HG02981 (cell line): Measurements from ENCODE around the gene EXOSC2.

Source experiments
- ATAC-seq: cut with Tn5 transposase; IDR thresholded peaks from one replicate; pipeline ENCODE4 v1.9.1; 2021; ENCODE audit warnings: mild to moderate bottlenecking, moderate library complexity; ENCODE audit not compliant: unreplicated experiment

The EXOSC2 gene

DNA sequence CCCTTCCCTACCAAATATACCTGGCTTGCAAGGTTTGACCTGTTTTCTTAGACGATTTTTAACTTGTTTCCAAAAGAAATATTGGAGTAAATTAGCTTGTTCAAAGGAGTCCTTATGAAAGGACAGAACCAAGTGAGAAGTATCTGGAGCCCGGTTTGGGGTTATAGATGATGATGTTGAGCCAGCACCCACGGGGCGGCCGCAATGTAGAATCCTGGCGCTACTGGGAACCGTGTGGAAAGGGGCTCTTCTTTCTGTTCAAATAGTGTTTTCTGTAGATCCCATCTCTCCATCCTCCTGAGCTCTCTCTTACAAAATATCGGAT lies 517 bp upstream of the EXOSC2 start:
- no peak for ATAC-seq

DNA sequence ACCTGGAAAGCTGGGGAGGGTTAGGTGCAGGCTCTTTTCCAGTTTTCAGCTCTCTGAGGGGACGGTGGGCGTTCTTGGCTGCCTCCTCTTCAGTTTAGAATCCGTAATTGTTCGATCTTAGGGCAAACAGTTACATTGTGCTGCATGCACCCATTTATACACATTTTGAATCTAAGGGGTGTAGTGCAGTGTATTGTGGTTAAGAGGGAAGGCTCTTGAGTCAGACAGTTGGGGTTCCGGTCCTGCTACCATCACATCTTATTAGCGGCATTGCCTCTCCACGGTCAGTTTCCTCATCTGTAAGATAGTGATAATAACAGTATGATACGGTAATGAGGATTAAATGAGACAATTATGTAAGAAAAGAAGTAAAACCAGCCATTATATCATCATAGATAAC lies 625 bp downstream of the EXOSC2 start:
- ATAC-seq = no peak

GRCh38 chr9:130696139-130696650 lies 2.6 kb downstream of the EXOSC2 start:
- ATAC-seq = no peak

DNA sequence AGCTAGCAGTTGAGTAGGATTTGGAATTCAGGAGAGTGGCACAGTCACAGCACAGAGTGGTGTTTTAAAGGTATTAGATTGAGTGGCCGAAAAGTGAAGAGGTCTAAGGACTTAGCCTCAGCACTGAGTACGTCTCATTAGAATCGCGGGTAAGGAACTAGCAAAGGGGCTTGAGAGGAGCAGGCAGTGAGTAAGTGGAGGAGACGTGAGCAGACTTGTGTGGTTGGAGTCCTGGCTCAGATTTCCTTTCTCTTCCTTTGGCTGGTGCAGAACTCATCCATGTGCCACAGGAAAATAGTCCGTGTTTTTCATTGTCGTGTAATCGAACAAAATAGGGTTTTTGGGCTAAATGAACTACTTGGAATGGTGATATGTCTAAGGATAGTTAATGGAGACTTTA lies 3.4 kb downstream of the EXOSC2 start:
- ATAC-seq = no peak

DNA sequence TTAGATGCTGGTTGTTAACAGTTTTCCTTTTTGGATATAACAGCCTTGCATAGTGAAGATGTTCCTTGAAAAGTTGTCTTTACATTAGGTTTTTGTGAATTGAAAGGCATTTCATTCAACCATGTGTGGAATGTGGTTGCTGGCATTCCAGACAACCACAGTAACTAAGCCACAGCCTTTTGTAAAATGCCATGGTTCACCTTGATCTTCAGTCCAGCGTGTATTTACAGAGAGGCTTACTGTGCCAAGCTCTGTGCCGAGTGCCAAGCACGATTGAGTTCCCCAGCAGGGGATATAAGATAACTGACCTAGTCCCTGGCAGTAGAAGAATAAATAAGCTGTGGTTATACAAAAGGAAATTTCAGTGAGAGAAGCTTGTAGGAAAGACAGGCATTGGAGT lies 4.9 kb downstream of the EXOSC2 start:
- ATAC-seq = no peak

DNA sequence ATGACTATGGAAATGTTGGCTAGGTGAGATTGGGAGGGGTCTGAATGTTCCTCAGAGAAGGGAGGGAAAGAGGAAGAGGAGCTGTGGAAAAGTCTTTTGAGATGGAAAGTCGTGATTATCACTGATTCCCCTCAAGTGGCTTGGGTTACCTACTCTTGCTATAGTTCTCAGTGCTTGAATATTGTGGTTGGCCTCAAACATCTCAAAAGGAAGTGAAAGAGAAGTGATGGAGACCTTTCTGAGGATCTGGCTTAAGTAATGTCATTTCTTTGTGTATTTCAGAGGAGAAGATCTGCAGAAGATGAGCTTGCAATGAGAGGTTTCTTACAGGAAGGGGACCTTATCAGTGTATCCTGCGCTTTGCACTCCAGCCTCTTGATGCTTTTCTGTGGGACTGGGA lies 5.5 kb downstream of the EXOSC2 start:
- no peak for ATAC-seq

- ATAC-seq = no peak
Measured at GRCh38 chr9:130701059-130702022, 7.8 kb downstream of the EXOSC2 start.

- no peak for ATAC-seq
Measured at GRCh38 chr9:130703501-130703900, 9.9 kb downstream of the EXOSC2 start.

- ATAC-seq = no peak
Measured at GRCh38 chr9:130707225-130707976, 13.8 kb downstream of the EXOSC2 start.

DNA sequence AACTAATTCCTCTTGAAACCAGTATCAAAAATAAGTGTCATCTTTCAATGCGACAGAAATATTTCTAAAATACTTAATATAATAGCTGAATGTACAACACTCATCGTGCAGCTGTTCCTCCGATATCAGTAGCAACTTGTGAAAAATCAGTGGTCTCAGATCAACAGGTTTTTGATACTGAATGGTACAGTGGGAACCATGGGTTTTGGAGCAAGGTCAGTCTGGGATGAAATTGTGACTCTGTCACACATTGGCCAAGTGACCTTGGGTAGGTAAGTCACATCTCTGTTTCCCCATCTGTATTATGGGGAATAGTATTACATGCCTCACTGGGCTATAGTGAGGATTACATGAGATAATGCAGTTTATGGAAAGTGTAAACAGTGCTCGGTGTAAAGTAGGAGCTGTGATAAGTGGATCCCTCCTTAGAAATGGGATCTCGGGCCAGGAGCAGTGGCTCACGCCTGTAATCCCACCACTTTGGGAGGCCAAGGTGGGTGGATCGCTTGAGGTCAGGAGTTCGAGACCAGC lies 17.3 kb downstream of the EXOSC2 start:
- ATAC-seq = no peak

DNA sequence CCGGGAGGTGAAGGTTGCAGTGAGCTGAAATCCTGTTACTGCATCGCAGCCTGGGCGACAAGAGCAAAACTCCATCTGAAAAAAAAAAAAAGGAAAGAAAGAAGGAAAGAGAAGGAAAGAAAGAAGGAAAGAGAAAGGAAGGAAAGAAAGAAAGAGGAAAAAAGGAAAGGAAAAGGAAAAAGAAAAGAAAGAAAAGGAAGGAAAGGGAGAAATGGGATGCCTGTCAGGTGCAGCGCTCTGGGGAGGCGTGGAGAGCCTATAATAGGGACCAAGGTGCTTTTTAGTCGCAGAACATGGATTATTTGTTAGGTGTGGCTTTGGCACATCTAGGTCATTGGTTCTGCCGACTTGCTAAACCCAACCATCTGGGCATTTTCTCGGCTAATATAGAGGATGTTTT lies 17.9 kb downstream of the EXOSC2 start:
- ATAC-seq = no peak

DNA sequence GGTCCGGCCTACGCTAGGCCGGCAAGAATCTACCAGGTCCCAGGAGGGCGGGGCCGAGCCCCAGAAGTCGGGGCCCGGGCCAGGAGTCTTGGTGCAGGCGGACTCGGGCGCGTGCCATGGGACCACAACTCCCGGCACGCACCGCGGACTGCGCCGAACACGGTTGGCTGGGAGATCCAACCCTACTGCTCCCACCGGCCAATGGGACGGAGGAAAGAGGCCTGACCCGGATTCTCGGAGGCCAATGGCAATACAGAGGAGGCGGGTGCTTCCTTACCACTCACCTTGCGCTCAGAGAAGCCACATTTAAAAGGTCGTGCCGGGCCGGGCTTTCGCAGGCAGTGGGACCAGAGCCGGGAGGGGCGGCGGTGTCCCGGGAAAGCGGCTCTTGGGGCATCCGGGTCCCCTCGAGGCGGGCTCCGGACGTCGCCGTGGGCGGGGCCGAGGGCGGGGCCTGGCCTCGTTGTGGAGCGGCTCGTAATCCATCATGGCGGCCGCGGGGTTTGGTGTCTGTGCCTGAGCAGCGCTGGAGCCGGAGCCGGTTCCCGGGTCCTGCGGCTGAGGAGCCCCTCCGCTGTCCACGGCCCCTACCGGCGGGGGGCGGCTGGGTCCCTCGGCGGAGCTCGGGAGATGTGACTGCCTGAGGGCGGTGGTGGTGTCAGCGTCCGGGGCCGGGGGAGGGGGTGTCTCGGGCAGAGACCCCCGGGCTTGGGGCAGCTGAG lies 19.1 kb downstream of the EXOSC2 start:
- peak; percentile 96 for ATAC-seq

DNA sequence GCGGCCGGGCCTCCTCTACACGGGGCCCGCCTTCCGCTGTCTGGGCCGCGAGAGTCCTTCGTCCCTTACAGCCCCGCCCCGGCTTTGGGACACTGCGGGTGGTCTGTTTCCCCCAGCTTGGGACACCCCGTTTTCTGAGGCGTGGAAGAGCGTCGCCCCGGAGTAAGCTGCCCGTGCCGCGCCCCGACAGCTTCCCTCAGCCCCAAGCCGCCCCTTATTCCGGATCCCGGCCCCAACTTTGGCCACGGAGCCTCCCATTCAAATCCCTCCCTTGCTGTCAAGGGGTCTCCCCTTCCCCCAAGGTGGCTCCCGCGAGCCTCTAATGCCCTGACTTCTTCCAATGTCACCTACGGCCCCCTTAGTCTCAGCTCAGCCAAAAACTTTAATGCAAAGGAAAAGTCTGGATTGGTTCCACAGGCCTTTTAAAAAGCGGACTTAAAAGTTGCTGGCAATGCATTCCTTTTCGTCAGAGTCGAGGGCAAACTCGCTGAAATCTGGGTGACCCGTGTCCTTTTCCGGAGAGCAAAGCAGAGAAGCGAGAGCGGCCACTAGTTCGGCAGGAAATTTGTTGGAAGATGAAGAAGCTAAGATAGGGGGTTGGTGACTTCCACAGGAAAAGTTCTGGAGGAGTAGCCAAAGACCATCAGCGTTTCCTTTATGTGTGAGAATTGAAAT lies 19.8 kb downstream of the EXOSC2 start:
- ATAC-seq = no peak

GRCh38 chr9:130714586-130715110 lies 21.1 kb downstream of the EXOSC2 start:
- no peak for ATAC-seq

DNA sequence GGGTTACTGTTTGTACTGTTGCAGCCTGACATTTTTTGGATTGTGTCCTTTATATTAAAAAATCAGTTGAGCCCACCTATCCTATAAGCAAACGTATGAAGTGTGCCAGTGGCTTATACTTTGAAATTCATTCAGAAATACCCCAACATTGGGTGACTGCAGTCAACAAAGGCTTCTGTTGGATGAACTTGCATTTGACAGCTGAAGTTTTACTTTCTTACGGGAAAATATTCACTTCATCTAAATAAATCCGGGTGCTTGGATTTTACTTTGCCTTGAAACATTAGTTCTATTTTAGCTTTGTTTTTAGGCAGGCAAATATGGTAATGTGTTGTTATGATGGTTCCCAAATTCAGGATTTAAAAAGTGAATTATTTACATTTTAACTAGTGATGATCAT lies 21.7 kb downstream of the EXOSC2 start:
- no peak for ATAC-seq

- no peak for ATAC-seq
Measured at GRCh38 chr9:130718562-130718961, 25.0 kb downstream of the EXOSC2 start.

DNA sequence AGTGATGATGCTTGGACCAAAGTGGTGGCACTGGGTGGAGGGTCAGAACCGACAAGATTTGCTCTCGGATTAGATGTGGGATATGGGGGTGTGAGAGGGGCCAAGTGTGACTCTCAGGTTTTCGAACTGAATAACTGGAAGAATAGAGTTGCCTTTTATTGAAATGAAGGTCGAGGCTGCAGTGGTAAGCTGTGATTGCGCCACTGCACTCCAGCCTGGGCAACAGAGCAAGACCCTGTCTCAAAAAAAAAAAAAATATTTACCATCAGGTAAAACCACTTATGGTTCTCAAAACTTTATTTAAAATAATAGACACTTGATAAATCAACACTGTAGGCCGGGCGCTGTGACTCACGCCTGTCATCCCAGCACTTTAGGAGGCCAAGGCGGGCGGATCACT lies 27.2 kb downstream of the EXOSC2 start:
- ATAC-seq = no peak

GRCh38 chr9:130728721-130729120 lies 35.1 kb downstream of the EXOSC2 start:
- ATAC-seq = no peak

DNA sequence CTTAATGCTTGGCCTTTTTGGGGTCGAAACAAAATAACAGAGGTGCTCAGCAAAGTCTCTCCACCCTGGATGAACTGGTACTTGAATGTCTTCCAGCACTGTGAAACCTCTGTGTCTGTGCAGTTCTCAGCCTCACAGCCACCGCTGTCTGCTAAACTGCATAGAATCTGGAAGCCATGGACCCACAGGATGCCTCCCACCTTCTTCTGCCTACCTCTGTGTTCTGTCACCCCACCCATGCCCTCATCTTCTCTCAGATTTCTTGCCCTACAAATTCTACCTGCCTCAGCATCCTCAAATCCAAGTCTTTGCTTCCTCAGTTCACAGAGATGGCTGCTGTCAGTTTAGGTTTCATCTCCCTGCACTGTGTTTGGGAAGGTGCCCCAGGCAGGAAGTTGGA lies 35.6 kb downstream of the EXOSC2 start:
- no peak for ATAC-seq

DNA sequence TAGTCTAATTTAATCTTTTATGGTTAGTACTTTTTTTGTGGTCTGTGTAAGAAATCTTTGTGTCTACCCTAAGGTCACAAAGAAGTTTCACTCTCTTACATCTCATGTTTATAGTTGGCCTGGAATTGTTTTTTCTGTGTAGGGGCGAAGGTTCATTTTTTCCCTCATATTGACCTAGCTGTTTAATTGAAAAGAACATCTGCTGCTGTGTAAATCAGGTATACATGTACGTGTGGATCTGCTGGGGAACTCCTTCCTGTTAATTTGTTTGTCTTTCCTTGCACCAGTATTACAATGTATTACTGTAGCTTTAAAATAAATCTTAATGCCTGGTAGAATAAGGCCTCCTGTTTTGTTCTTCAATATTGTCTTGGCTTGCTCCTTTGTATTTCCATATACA lies 37.8 kb downstream of the EXOSC2 start:
- no peak for ATAC-seq
